LNCaP clone FGC (cell line): ENCODE results near the gene HDAC9.

Experiments
- DNase-seq: peaks from one replicate; pipeline ENCODE4 v3.0.0-alpha.2; 2011; ENCODE audit warnings: low read depth
- H3K4me3 ChIP-seq: 2 replicates; pipeline ENCODE4 v1.5.1; 2011; ENCODE audit warnings: mild to moderate bottlenecking, low read depth, low read length, control low read depth
- CTCF ChIP-seq: IDR thresholded peaks from 2 replicates; pipeline ENCODE4 v1.5.1; 2012; ENCODE audit warnings: mild to moderate bottlenecking; ENCODE audit not compliant: control insufficient read depth, insufficient read depth; ENCODE audit errors: extremely low read depth

Gene HDAC9

GRCh38 chr7:18498341-18498740 lies 2.8 kb downstream of the HDAC9 start:
- TF ChIP-seq CTCF: no peak
- H3K4me3 ChIP-seq: no peak overlapping the region
- no peak for DNase-seq

DNA sequence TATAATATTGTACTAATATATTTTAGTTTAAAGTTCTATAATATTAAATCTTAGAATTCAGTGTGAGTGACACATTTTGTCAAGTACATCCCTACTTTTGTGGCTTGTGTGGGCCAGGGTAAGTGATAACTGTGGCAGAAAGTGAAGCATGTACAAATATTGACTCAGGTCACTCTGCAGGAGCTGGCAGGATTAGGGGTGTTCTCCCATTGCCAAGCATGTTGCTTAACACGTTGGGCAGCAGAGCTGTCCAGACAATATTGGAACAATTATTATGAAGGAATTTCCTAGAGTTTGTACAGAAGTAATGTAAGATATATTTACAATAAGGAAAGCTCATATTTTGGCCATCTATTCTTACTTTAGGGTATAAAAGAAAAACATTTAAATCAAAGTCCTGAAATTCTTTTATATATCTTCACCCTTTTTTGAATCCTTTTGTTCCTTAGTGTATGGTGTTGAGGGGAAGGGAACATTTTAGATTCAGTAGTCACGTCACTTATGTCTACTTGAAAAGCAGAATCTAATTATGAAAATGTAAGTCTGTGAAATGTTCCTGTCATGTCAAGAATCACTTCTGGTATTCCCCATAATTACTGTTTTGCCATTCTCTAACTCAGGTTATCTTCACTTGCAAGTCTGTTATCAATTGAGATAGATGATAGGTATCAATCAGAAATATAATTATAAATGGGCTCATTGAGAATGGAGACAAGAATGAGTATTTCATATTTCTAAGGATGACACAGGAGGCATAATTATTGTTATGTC lies 4.0 kb downstream of the HDAC9 start:
- peak; percentile 93 for DNase-seq
- no peak for TF ChIP-seq CTCF
- H3K4me3 ChIP-seq: no peak overlapping the region

GRCh38 chr7:18503126-18503866 lies 7.7 kb downstream of the HDAC9 start:
- no peak for DNase-seq
- H3K4me3 ChIP-seq: no peak overlapping the region
- no peak for TF ChIP-seq CTCF

DNA sequence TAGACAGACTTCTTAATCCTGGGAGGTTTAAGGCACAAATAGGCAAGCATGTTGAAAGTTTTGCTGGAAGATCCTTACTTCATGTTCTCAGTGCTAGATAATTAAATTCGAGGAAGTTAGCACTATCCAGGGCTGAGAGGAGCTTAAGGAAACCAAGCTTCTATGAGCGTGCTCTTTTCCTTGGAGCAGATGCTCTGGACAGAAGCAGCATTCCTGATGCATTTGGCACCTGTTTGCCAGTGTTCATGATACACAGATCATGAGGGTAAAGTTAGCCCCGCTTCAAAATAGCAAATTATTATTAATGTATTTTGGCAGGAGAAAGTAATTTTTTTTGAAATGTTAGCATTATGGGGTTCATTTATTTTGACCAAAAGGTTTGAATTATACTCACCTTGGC lies 9.4 kb downstream of the HDAC9 start:
- no peak for TF ChIP-seq CTCF
- no peak for DNase-seq
- H3K4me3 ChIP-seq: no peak overlapping the region

DNA sequence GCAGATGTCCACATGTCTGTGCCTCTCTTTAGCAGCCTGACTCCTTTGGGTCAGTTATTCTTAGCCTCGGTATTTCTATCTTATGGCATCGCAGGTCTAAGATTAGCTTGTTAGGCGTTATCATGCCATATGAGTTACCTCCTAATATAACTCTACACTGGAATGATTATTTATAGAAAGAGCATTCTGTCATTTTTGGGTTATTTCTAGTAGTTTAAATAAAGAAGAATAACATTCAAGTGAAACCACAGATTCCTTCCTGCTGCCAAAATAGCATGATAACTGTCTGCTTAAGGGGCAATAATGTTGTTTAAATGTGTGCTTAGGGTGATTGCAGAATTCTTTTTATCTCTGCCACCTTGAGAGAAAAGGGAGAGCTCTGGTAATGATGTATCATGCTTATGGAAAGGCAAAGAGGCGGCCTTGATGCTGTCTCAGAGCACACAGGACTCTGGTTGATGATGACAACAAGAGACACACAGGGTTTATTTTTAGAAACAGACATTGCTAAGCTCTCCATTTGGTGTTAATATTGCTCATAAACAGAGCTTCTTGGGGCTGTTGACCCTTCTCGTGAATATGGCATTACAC lies 10.4 kb downstream of the HDAC9 start:
- no peak overlapping the region for H3K4me3 ChIP-seq
- DNase-seq: no peak
- TF ChIP-seq CTCF: no peak

DNA sequence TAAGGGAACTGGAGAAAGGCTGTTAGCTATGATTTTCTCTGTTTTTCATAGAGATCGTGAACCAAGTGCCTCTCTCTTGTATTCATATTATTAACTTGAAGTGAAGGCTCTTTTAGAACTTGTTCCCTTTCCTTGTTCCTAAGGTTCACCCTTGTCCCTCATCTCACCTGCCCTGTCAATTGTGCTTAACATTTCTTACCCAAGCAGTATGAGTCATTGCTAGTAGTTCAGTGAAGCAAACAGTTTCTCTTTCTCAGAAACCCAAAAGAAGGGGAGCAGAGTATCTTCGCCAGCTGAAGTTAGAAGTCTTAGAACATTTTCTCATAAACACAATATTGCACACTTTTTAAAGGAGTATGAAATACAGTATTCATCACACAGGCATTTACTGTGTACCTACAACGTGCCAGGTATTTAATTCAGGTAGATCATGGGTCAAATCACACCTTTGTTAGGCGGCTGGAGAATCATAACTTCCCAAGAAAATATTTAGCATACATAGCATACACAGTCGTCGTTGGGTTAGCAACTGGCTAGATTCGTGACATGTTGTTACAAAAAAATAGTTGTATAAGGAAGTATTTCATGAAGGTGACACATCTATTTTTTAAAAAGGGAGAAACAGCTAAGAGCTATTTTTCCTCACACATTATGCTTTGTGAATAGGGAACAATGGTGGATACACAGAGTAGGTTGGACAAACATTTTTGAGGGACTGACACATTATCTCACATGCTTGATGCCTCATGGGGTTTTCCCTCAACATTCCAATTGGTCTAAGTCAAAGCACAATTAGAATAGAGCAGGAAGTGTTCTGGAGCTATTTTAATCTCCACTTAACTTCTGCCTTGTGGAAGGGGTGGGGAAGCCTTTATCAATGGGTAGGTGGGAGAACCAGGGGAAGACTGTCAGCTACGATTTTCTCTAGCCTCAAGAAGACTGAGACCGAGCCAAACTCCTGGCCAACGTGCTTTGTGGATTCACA lies 13.2 kb downstream of the HDAC9 start:
- DNase-seq: no peak
- no peak for TF ChIP-seq CTCF
- H3K4me3 ChIP-seq: no peak overlapping the region
